Measurements from ENCODE around the gene PDZRN3. TPM values are rescaled to one million over a fixed set of nuclear protein-coding genes. Genes with fewer than 3 reads are reported as not detected.

PDZRN3 gene
- total and polyA plus RNA-seq, 2 donors from 2014 or later, result 9.5 to 13.2 TPM

DNA sequence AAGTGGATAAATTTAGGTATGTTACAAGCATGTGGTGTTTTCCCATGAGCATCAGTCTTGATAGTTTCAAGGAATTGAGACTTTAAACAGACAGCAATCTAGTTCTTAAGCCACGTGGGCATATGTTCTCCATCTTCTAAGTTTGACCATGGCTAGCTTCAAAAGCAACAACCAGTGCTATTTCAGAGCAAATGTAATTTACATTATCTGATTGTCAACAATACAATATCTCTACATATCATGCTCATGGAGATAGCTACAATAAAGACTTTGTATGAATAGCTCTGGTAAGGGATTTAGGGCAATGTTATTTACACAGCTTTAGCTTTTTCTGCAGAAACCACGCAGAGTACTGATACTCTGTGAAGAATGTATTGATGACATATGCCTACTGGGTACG lies 38.8 kb upstream of the PDZRN3 start:
- TF ChIP-seq, protein P1, sequence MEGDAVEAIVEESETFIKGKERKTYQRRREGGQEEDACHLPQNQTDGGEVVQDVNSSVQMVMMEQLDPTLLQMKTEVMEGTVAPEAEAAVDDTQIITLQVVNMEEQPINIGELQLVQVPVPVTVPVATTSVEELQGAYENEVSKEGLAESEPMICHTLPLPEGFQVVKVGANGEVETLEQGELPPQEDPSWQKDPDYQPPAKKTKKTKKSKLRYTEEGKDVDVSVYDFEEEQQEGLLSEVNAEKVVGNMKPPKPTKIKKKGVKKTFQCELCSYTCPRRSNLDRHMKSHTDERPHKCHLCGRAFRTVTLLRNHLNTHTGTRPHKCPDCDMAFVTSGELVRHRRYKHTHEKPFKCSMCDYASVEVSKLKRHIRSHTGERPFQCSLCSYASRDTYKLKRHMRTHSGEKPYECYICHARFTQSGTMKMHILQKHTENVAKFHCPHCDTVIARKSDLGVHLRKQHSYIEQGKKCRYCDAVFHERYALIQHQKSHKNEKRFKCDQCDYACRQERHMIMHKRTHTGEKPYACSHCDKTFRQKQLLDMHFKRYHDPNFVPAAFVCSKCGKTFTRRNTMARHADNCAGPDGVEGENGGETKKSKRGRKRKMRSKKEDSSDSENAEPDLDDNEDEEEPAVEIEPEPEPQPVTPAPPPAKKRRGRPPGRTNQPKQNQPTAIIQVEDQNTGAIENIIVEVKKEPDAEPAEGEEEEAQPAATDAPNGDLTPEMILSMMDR (IDR thresholded peaks at IDR 0.05; ENCODE audit: borderline replicate concordance, extremely low read depth, insufficient read depth), result no peak
- Histone ChIP-seq H3K4me3 (ENCODE audit: low read length in 3 of 3) (no peak overlapping the region), H3K9ac (ENCODE audit: low read length in 3 of 3) (no peak overlapping the region), H3K27me3 (ENCODE audit: control insufficient read depth, insufficient read depth, low read length) (no peaks in the 10 kb centered on the region), H3K36me3 (ENCODE audit: control insufficient read depth in 2 of 3, insufficient read depth in 3 of 3, low read length in 3 of 3) (no peaks in the 10 kb centered on the region), H3K9me3 (ENCODE audit: control insufficient read depth in 2 of 3, insufficient read depth in 1 of 3, low read length in 3 of 3) (no peaks in the 10 kb centered on the region), H3K4me1 (ENCODE audit: control insufficient read depth in 2 of 3, insufficient read depth in 2 of 3, low read depth in 1 of 3, low read length in 3 of 3) (no peaks in the 10 kb centered on the region), H3K27ac (ENCODE audit: low read depth in 2 of 2, low read length in 2 of 2) (no peak overlapping the region)
- no peak for FAIRE-seq
- intact Hi-C loops (cut with DNase I), result no loop called here
- no peak for DNase-seq

DNA sequence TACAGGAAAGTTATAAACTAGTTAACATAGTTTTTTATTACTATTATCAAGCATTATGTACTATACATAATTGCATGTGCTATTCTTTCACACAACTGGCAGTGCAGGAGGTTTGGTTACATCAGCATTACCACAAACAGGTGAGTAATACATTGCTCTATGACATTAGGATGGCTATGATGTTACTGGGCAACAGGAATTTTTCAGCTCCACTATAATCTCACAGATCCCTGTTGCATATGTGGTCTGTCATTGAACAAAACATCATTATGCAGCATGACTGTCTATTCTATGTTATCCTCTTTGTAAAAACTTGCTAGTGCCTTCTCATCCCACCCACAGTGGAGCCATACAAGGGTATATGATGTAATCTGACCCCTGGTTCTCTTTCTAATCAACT lies 36.5 kb upstream of the PDZRN3 start:
- no peaks in the 10 kb centered on the region for H3K4me1 ChIP-seq (ENCODE audit: control insufficient read depth in 2 of 3, insufficient read depth in 2 of 3, low read depth in 1 of 3, low read length in 3 of 3)
- H3K27me3 ChIP-seq (ENCODE audit: control insufficient read depth, insufficient read depth, low read length), result no peaks in the 10 kb centered on the region
- TF ChIP-seq, protein P1 (IDR thresholded peaks at IDR 0.05; ENCODE audit: borderline replicate concordance, extremely low read depth, insufficient read depth), result no peak
- H3K4me3 ChIP-seq (ENCODE audit: low read length in 3 of 3), result no peak overlapping the region
- DNase-seq (no peak), FAIRE-seq (no peak)
- no peak overlapping the region for H3K9ac ChIP-seq (ENCODE audit: low read length in 3 of 3)
- no peak overlapping the region for H3K27ac ChIP-seq (ENCODE audit: low read depth in 2 of 2, low read length in 2 of 2)
- no peaks in the 10 kb centered on the region for H3K9me3 ChIP-seq (ENCODE audit: control insufficient read depth in 2 of 3, insufficient read depth in 1 of 3, low read length in 3 of 3)
- intact Hi-C loops (cut with DNase I), result no loop called here
- no peaks in the 10 kb centered on the region for H3K36me3 ChIP-seq (ENCODE audit: control insufficient read depth in 2 of 3, insufficient read depth in 3 of 3, low read length in 3 of 3)

DNA sequence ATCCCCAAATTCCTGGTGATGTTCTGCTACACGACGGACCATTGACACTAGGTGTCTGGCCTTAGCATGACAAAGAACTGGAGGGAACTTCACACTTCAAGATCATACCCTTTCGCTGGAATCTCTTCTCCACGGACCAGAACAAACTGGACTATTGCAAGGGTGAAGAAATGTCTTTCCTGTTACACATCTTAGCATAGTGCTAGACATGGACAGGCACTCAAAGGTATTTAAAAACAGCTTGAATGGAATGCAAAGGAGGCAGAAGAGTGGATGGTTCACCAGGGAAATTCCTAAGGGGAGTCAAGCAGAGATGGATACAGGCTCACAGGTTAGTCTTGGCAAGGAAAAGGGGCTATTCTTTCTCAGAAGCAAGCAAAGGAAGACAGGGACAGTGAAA lies 33.5 kb upstream of the PDZRN3 start:
- DNase-seq, result no peak
- no peak overlapping the region for H3K4me3 ChIP-seq (ENCODE audit: low read length in 3 of 3)
- H3K36me3 ChIP-seq (ENCODE audit: control insufficient read depth in 2 of 3, insufficient read depth in 3 of 3, low read length in 3 of 3), result no peaks in the 10 kb centered on the region
- TF ChIP-seq, protein P1 (IDR thresholded peaks at IDR 0.05; ENCODE audit: borderline replicate concordance, extremely low read depth, insufficient read depth), result no peak
- H3K27ac ChIP-seq (ENCODE audit: low read depth in 2 of 2, low read length in 2 of 2), result no peak overlapping the region
- H3K9ac ChIP-seq (ENCODE audit: low read length in 3 of 3), result no peak overlapping the region
- H3K9me3 ChIP-seq (ENCODE audit: control insufficient read depth in 2 of 3, insufficient read depth in 1 of 3, low read length in 3 of 3), result no peaks in the 10 kb centered on the region
- FAIRE-seq, result no peak
- no peaks in the 10 kb centered on the region for H3K27me3 ChIP-seq (ENCODE audit: control insufficient read depth, insufficient read depth, low read length)
- H3K4me1 ChIP-seq (ENCODE audit: control insufficient read depth in 2 of 3, insufficient read depth in 2 of 3, low read depth in 1 of 3, low read length in 3 of 3), result no peaks in the 10 kb centered on the region
- intact Hi-C loops (cut with DNase I), result no loop called here

DNA sequence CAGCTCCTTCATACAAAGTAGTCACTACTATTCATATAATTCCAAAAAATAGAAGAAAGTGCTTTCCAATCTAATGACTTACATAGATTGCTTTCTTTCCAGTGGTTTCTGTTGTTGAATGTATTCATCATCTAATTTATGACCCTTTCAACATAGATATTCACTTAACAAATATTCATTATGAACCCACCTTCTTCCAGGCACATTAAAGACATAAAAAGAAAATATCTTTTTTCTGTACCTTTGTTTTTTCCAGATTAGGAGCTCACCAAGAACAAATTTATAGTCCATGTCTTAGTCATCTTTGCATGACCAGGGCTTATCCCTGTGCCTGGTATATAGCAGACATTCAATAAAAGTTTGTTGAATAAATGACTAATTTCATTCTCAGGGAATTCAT lies 32.4 kb upstream of the PDZRN3 start:
- Histone ChIP-seq H3K9me3 (ENCODE audit: control insufficient read depth in 2 of 3, insufficient read depth in 1 of 3, low read length in 3 of 3) (no peaks in the 10 kb centered on the region), H3K4me1 (ENCODE audit: control insufficient read depth in 2 of 3, insufficient read depth in 2 of 3, low read depth in 1 of 3, low read length in 3 of 3) (no peaks in the 10 kb centered on the region), H3K27ac (ENCODE audit: low read depth in 2 of 2, low read length in 2 of 2) (no peak overlapping the region), H3K27me3 (ENCODE audit: control insufficient read depth, insufficient read depth, low read length) (no peaks in the 10 kb centered on the region), H3K36me3 (ENCODE audit: control insufficient read depth in 2 of 3, insufficient read depth in 3 of 3, low read length in 3 of 3) (no peaks in the 10 kb centered on the region), H3K4me3 (ENCODE audit: low read length in 3 of 3) (no peak overlapping the region), H3K9ac (ENCODE audit: low read length in 3 of 3) (no peak overlapping the region)
- DNase-seq (no peak), FAIRE-seq (no peak)
- intact Hi-C loops (cut with DNase I), result no loop called here
- TF ChIP-seq, protein P1 (IDR thresholded peaks at IDR 0.05; ENCODE audit: borderline replicate concordance, extremely low read depth, insufficient read depth), result no peak
